Hypothalamus (tissue), 51 donors: ENCODE results near the gene PCDHGB2.
"Not testable (repeated sequence)": the region's sequence is repeated elsewhere in the genome, so short reads cannot be mapped to it uniquely, and the experiment has no call there.

Experiments used
- DNase-seq, 51 donors: peaks; one replicate each; lab custom pipeline; 2025; lab: John Stamatoyannopoulos, UW

PCDHGB2 gene

DNA sequence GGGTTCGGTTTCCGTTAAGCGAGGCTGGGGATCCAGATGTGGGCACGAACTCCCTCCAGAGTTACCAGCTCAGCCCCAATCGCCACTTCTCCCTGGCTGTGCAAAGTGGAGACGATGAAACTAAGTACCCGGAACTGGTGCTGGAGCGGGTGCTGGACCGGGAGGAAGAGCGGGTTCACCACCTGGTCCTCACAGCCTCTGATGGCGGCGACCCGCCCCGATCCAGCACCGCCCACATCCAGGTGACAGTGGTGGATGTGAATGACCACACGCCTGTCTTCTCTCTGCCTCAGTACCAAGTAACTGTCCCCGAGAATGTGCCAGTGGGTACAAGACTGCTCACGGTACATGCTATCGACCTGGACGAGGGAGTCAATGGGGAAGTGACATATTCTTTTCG is 23.6 kb downstream of the PCDHGB2 start:
- no peak for DNase-seq

DNA sequence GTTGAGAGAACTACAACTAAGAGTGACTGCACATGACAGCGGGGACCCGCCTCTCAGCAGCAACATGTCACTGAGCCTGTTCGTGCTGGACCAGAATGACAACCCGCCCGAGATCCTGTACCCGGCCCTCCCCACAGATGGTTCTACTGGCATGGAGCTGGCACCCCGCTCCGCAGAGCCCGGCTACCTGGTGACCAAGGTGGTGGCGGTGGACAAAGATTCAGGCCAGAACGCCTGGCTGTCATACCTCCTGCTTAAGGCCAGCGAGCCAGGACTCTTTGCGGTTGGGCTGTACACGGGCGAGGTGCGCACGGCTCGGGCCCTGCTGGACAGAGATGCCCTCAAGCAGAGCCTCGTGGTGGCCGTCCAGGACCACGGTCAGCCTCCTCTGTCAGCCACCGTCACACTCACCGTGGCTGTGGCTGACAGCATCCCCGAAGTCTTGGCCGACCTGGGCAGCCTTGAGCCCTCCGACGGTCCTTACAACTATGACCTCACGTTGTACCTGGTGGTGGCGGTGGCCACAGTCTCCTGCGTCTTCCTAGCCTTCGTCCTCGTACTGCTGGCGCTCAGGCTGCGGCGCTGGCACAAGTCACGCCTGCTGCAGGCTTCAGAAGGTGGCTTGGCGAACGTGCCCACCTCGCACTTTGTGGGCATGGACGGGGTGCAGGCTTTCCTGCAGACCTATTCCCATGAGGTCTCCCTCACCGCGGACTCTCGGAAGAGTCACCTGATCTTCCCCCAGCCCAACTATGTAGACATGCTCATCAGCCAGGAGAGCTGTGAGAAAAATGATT is 24.9 kb downstream of the PCDHGB2 start:
- no peak for DNase-seq

DNA sequence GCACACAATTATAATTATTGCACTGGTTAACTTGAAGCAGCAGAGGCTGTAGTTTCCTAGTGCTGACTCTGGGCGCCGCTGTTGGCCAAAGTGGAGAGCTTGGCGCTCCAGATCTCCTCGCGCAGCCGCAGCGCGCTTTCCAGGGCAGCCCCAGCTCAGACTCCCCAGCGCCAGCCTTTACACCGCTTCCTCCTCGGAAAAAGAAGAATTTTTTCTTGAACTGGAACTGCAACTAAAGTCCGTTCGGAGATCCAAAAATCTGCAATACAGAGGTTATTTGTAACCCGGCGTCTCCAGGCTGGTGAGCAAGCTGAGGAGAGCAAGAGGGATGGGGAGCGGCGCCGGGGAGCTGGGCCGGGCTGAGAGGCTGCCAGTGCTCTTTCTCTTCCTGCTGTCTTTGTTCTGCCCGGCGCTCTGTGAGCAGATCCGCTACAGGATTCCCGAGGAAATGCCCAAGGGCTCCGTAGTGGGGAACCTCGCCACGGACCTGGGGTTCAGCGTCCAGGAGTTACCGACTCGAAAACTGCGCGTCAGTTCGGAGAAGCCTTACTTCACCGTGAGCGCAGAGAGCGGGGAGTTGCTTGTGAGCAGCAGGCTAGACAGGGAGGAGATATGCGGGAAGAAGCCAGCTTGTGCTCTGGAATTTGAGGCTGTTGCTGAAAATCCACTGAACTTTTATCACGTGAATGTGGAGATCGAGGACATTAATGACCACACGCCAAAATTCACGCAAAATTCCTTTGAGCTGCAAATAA is 27.9 kb downstream of the PCDHGB2 start, which contains the start of gene PCDHGB4:
Gene PCDHGB4, plus strand, starts transcription at position 142 of the 755 bp plus-strand sequence. Its CDS starts 187 bp downstream, at position 329.
- not testable (repeated sequence) for DNase-seq

DNA sequence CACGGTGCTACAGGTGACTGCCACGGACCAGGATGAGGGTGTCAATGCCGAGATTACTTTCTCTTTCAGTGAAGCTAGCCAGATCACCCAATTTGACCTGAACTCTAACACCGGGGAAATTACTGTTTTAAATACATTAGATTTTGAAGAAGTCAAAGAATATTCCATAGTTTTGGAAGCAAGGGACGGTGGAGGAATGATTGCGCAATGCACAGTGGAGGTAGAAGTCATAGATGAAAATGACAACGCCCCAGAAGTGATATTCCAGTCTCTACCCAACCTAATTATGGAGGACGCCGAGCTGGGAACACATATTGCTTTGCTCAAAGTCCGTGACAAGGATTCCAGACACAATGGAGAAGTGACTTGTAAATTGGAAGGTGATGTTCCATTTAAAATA is 28.9 kb downstream of the PCDHGB2 start:
- no peak for DNase-seq

DNA sequence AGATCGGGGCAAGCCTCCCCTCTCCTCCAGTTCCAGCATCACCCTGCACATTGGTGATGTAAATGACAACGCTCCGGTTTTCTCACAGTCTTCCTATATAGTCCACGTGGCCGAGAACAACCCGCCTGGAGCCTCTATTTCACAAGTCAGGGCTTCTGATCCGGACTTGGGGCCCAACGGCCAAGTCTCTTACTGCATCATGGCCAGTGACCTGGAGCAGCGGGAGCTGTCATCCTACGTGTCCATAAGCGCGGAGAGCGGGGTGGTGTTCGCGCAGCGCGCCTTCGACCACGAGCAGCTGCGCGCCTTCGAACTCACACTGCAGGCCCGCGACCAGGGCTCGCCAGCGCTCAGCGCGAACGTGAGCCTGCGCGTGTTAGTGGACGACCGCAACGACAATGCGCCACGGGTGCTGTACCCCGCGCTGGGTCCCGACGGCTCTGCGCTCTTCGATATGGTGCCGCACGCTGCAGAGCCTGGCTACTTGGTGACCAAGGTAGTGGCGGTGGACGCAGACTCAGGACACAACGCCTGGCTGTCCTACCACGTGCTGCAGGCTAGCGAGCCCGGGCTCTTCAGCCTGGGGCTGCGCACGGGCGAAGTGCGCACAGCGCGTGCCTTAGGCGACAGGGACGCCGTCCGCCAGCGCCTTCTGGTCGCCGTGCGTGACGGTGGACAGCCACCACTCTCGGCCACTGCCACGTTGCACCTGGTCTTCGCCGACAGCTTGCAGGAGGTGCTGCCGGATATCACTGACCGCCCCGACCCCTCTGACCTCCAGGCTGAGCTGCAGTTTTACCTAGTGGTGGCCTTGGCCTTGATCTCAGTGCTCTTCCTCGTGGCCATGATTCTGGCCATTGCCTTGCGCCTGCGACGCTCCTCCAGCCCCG is 29.6 kb downstream of the PCDHGB2 start:
- DNase-seq = no peak

DNA sequence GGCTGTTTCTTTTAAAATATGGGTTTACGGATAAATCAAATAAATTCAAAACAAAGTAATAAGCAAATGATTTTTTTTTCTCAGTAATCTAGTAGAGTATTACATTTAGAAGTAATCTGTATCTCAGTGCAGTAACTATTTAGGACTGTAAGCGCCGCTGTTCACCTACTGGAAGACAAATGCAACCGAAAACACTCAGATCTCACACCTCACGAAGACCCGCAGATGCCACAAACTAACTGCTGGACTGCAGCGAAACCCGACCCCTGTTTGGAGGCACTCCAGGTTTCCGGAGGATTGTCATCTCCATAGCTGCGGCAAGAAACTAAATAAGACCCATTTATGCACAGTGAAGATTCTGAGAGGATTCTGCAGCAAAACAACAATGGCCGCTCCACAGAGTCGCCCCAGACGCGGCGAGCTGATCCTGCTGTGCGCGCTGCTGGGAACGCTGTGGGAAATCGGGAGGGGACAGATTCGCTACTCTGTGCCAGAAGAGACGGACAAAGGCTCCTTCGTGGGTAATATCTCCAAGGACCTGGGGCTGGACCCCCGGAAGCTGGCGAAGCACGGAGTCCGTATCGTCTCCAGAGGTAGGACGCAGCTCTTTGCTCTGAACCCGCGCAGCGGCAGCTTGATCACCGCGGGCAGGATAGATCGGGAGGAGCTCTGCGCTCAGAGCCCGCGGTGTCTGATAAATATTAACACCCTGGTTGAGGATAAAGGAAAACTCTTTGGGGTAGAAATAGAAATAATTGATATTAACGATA is 32.8 kb downstream of the PCDHGB2 start, which contains the start of gene PCDHGA8:
Gene PCDHGA8, plus strand, starts transcription at position 205 of the 770 bp plus-strand sequence. Its CDS starts 181 bp downstream, at position 386.
- DNase-seq = no peak

DNA sequence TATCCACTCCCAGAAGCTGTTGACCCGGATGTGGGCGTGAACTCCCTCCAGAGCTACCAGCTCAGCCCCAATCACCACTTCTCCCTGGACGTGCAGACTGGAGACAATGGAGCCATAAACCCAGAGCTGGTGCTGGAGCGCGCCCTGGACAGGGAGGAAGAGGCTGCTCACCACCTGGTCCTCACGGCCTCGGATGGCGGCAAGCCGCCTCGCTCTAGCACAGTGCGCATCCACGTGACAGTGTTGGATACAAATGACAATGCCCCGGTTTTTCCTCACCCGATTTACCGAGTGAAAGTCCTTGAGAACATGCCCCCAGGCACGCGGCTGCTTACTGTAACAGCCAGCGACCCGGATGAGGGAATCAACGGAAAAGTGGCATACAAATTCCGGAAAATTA is 33.5 kb downstream of the PCDHGB2 start:
- no peak for DNase-seq

DNA sequence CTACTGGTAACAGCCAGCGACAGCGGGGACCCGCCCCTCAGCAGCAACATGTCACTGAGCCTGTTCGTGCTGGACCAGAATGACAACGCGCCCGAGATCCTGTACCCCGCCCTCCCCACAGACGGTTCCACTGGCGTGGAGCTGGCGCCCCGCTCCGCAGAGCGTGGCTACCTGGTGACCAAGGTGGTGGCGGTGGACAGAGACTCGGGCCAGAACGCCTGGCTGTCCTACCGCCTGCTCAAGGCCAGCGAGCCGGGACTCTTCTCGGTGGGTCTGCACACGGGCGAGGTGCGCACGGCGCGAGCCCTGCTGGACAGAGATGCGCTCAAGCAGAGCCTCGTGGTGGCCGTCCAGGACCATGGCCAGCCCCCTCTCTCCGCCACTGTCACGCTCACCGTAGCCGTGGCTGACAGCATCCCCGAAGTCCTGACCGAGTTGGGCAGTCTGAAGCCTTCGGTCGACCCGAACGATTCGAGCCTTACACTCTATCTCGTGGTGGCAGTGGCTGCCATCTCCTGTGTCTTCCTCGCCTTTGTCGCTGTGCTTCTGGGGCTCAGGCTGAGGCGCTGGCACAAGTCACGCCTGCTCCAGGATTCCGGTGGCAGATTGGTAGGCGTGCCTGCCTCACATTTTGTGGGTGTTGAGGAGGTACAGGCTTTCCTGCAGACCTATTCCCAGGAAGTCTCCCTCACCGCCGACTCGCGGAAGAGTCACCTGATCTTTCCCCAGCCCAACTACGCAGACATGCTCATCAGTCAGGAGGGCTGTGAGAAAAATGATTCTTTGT is 34.8 kb downstream of the PCDHGB2 start:
- not testable (repeated sequence) for DNase-seq

DNA sequence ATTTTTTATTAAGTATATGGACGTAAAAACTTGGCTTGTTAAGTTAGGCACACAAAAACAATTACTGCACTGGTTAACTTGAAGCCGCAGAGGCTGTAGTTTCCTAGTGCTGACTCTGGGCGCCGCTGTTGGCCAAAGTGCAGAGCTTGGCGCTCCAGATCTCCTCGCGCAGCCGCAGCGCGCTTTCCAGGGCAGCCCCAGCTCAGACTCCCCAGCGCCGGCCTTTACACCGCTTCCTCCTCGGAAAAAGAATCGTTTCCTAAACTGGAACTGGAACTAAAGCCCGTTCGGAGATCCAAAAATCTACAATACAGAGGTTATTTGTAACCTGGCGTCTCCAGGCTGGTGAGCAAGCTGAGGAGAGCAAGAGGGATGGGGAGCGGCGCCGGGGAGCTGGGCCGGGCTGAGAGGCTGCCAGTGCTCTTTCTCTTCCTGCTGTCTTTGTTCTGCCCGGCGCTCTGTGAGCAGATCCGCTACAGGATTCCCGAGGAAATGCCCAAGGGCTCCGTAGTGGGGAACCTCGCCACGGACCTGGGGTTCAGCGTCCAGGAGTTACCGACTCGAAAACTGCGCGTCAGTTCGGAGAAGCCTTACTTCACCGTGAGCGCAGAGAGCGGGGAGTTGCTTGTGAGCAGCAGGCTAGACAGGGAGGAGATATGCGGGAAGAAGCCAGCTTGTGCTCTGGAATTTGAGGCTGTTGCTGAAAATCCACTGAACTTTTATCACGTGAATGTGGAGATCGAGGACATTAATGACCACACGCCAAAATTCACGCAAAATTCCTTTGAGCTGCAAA is 38.2 kb downstream of the PCDHGB2 start, which contains the start of gene PCDHGB5:
Gene PCDHGB5, plus strand, starts transcription at position 192 of the 796 bp plus-strand sequence. Its CDS starts 181 bp downstream, at position 373.
- not testable (repeated sequence) for DNase-seq

DNA sequence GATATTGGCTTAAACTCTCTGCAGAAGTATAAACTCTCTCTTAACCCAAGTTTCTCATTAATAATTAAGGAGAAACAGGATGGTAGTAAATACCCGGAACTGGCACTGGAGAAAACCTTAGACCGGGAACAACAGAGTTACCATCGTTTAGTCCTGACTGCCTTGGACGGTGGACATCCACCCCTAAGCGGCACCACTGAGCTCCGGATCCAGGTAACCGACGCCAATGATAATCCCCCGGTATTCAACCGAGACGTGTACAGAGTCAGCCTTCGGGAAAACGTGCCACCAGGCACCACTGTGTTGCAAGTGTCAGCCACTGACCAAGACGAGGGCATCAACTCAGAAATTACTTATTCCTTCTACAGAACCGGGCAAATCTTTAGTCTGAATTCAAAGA is 38.8 kb downstream of the PCDHGB2 start:
- no peak for DNase-seq

DNA sequence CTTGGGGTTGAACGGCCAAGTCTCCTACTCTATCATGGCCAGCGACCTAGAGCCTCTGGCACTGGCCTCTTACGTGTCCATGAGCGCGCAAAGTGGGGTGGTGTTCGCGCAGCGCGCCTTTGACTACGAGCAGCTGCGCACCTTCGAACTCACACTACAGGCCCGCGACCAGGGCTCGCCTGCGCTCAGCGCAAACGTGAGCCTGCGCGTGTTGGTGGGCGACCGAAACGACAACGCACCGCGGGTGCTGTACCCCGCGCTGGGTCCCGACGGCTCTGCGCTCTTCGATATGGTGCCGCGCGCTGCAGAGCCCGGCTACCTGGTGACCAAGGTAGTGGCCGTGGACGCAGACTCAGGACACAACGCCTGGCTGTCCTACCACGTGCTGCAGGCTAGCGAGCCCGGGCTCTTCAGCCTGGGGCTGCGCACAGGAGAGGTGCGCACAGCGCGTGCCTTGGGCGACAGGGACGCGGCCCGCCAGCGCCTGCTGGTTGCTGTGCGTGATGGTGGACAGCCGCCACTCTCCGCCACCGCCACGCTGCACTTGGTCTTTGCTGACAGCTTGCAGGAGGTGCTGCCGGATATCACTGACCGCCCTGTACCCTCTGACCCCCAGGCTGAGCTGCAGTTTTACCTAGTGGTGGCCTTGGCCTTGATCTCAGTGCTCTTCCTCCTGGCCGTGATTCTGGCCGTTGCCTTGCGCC is 39.9 kb downstream of the PCDHGB2 start:
- no peak for DNase-seq

DNA sequence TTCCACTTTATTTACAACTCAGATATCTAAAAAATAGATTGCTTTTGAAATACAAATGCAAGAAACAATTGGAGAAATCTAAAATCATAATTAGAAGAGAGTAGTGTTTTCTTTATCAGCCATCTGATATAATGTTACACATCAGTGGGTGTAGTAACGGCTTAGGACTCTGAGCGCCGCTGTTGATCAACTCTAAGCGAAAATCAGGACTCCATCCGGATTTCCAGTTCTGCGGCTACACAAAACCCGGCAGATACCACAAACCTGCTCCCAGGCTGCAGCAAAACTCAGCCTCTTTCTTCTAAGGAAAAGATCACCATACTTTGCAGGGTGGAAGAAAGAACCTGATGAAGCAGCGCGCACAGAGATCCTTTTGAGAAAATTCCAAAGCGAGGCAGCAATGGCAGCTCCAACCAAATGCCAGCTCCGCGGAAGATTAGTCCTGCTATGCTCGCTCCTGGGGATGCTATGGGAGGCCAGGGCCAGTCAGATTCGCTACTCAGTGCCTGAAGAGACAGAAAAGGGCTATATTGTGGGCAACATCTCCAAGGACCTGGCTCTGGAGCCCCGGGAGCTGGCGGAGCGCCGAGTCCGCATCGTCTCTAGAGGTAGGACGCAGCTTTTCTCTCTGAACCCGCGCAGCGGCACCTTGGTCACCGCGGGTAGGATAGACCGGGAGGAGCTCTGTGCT is 42.9 kb downstream of the PCDHGB2 start, which contains the start of gene PCDHGA9:
Gene PCDHGA9, plus strand, starts transcription at position 226 of the 691 bp plus-strand sequence. Its CDS starts 175 bp downstream, at position 401.
- DNase-seq = peak in 2 of 51 donors; percentile 12 to 19

DNA sequence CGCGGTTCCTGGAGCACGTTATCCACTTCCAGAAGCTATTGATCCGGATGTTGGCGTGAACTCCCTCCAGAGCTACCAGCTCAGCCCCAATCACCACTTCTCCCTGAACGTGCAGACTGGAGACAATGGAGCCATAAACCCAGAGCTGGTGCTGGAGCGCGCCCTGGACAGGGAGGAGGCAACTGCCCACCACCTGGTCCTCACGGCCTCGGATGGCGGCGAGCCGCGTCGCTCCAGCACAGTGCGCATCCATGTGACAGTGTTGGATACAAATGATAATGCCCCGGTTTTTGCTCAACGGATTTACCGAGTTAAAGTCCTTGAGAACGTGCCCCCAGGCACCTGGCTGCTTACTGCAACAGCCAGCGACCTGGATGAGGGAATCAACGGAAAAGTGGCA is 43.6 kb downstream of the PCDHGB2 start:
- no peak for DNase-seq

DNA sequence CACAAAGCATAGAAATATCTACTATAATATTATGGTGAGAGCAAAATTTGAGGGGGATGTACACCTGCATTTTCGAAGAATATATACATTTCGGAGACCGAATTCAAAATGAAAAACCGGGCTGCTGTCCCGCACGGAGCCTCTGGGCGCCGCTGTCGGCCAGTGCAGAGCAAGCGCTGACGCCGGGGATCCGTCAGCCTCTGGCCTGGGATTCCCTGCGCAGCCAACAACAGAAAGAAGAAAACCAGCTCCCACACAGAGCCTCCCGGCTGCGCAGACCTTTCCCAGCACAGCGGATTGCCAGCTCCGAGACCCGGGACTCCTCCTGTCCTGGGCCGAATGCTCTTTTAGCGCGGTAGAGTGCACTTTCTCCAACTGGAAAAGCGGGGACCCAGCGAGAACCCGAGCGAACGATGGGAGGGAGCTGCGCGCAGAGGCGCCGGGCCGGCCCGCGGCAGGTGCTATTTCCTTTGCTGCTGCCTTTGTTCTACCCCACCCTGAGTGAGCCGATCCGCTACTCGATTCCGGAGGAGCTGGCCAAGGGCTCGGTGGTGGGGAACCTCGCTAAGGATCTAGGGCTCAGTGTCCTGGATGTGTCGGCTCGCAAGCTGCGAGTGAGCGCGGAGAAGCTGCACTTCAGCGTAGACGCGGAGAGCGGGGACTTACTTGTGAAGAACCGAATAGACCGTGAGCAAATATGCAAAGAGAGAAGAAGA is 48.2 kb downstream of the PCDHGB2 start, which contains the start of gene PCDHGB6:
Gene PCDHGB6, plus strand, starts transcription at position 232 of the 716 bp plus-strand sequence. Its CDS starts 182 bp downstream, at position 414.
- peak in 1 of 51 donors; percentile 9 for DNase-seq

DNA sequence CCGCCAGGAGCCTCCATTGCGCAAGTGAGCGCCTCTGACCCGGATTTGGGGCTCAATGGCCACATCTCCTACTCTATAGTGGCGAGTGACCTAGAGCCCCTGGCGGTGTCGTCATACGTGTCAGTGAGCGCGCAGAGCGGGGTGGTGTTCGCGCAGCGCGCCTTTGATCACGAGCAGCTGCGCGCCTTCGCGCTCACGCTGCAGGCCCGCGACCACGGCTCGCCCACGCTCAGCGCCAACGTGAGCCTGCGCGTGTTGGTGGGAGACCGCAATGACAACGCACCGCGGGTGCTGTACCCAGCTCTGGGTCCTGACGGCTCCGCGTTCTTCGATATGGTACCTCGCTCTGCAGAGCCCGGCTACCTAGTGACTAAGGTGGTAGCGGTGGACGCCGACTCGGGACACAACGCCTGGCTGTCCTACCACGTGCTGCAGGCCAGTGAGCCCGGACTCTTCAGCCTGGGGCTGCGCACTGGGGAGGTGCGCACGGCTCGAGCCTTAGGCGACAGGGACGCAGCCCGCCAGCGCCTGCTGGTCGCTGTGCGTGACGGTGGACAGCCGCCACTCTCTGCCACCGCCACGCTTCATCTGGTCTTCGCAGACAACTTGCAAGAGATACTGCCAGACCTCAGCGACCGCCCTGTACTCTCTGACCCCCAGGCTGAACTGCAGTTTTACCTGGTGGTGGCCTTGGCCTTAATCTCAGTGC is 50.0 kb downstream of the PCDHGB2 start:
- no peak for DNase-seq
